ENCODE data around the gene GRIA1.

GRCh38 chr5:153813901-153814300, 323.4 kb downstream of the GRIA1 start:
- no peak for TF ChIP-seq CTCF (IDR thresholded peaks at IDR 0.05)
- no peak for TF ChIP-seq POLR2A (IDR thresholded peaks at IDR 0.05)
- TF ChIP-seq POLR2AphosphoS5 (IDR thresholded peaks at IDR 0.05) = no peak
- no peak for TF ChIP-seq EP300 (IDR thresholded peaks at IDR 0.05)

All from gastroesophageal sphincter (tissue), 3 donors.